ENCODE data around the gene CDK6.

DNA sequence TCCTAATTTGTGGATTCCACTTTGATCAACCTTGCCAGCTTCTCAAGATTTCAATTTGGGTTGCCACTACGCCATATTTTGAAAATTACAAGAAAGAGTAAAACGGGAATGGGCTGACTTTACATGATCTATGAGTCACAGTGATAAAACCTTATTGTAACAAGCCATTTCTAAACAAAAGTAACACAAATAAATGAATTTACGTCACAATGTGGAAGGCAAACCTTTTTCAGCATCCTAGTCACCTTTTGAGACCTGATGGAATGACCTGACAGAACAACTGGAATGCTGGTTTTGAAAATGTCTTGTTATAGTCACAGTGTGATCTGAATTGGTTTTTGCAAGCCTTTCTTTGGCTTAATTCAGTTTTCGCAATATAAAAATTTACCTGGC, 85.9 kb downstream of the CDK6 start:
- no peak for TF ChIP-seq EZH2 (IDR thresholded peaks at IDR 0.05; ENCODE audit: insufficient read depth, poor library complexity, severe bottlenecking)
- TF ChIP-seq EZH2phosphoT487 (IDR thresholded peaks at IDR 0.05; ENCODE audit: insufficient read depth, low read depth) = no peak

Measured in GM23248 (cell line).